ENCODE measurements around the gene PPP2R2D.
A peak's percentile ranks its signal among the peaks of the same experiment; 100 is the strongest.
"Not testable (repeated sequence)": the region's sequence is repeated elsewhere in the genome, so short reads cannot be mapped to it uniquely, and the experiment has no call there.

Gene PPP2R2D

GRCh38 chr10:131944412-131944811, 43.6 kb downstream of the PPP2R2D start:
- H3K27ac ChIP-seq: no peak overlapping the region
- no peak for TF ChIP-seq ZFX (IDR thresholded peaks at IDR 0.05)

DNA sequence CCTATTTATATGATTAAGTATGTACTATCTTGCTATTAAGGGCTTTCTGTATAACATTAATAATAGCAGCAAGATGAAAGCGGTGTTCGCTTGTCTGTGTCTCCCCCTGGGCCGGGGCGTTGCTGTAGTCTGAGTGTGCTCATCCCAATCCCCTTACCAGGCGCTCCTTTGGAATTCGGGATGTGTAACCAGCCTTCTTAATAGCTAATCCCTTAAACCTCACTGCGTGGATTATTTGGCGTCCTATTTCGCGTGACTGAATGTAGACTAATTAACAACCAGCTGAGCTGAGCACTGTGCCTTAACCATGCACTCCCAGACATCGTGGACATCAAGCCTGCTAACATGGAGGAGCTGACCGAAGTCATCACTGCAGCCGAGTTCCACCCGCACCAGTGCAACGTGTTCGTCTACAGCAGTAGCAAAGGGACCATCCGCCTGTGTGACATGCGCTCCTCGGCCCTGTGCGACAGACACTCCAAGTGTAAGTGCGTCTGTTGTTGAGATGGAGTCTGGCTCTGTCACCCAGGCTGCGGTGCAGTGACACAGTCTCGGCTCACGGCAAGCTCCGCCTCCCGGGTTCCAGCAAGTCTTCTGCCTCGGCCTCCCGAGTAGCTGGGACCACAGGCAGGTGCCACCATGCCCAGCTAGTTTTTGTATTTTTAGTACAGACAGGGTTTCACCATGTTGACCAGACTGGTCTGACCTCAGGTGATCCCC, 44.3 kb downstream of the PPP2R2D start:
- no peak overlapping the region for H3K27ac ChIP-seq
- no peak for TF ChIP-seq ZFX (IDR thresholded peaks at IDR 0.05)
- no peak for TF ChIP-seq CTCF (conservative IDR thresholded peaks at IDR 0.05)

GRCh38 chr10:131946321-131946751, 45.5 kb downstream of the PPP2R2D start:
- peak overlapping the region; percentile 2; the same call in 1 of the 2 replicates for H3K27ac ChIP-seq
- TF ChIP-seq CTCF (conservative IDR thresholded peaks at IDR 0.05) (no peak), ZFX (IDR thresholded peaks at IDR 0.05) (no peak)

- no peak for TF ChIP-seq CTCF (conservative IDR thresholded peaks at IDR 0.05)
- TF ChIP-seq ZFX (IDR thresholded peaks at IDR 0.05): no peak
- H3K27ac ChIP-seq: peak overlapping the region; percentile 2; the same call in 1 of the 2 replicates
These were observed 46.1 kb downstream of the PPP2R2D start for GRCh38 chr10:131946880-131947279.

- TF ChIP-seq CTCF (conservative IDR thresholded peaks at IDR 0.05): no peak
- TF ChIP-seq ZFX (IDR thresholded peaks at IDR 0.05): no peak
- no peak overlapping the region for H3K27ac ChIP-seq
These were observed 47.0 kb downstream of the PPP2R2D start for GRCh38 chr10:131947631-131948347.

- TF ChIP-seq ZFX (IDR thresholded peaks at IDR 0.05): no peak
- no peak for TF ChIP-seq CTCF (conservative IDR thresholded peaks at IDR 0.05)
- no peak overlapping the region for H3K27ac ChIP-seq
These were observed 47.7 kb downstream of the PPP2R2D start for GRCh38 chr10:131948501-131948900.

- no peak overlapping the region for H3K27ac ChIP-seq
These were observed 48.4 kb downstream of the PPP2R2D start for GRCh38 chr10:131949041-131949862.

DNA sequence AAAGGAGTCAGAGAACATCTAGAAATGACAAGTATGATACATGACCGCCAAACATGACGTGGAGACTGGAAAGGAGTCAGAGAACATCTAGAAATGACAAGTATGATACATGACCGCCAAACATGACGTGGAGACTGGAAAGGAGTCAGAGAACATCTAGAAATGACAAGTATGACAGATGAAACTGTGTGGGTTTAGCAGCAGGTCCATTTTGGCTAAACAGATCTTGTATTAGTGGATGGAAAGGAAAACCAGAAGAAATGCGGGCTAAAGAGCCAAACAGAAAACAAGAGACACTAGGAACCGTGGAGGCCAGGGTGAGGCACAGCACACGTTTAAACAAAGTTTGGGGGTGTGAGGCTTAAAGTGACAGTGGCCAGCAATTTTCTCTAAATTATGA, 49.1 kb downstream of the PPP2R2D start:
- not testable (repeated sequence) for H3K27ac ChIP-seq

More at GRCh38 chr10:131949041-131949862, 48.4 kb downstream of the PPP2R2D start:
- no peak for TF ChIP-seq ZFX (IDR thresholded peaks at IDR 0.05)
- no peak for TF ChIP-seq CTCF (conservative IDR thresholded peaks at IDR 0.05)

Measured in C4-2B (cell line).